ENCODE data around the gene ZNF594. TPM values are rescaled to one million over a fixed set of nuclear protein-coding genes. Genes with fewer than 3 reads are reported as not detected.
A peak's percentile ranks its signal among the peaks of the same experiment; 100 is the strongest.

The ZNF594 gene
- total and polyA plus RNA-seq, 10 of the 15 experiments (the other 5 are each of a cell fraction or from before 2014, with no cell fraction given) = 0.98 to 14.3 (median 11.1) TPM

DNA sequence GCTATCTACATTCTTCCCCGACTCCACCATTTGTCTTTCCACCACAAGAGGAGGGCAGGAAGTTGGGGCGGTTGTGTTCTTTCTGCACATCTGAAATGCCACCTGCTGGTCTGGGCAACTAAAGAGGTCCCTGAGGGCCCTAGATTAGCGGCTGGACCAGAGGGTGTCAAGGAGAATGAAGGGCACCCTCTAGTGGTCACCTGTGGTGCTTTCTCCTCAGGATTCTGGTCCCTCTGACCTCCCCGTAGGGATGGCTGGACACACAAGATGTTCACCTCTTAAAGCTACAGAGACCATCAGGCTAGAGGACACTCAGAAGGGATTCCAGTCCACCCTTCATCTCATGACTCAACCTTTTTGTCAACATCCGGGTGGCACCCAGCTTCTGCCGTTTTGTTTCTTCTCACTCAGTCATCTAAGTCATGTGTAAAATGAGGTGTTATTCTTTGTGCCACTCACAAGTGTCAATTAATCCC is 45.9 kb upstream of the ZNF594 start (continued):
- TF ChIP-seq, protein P1, sequence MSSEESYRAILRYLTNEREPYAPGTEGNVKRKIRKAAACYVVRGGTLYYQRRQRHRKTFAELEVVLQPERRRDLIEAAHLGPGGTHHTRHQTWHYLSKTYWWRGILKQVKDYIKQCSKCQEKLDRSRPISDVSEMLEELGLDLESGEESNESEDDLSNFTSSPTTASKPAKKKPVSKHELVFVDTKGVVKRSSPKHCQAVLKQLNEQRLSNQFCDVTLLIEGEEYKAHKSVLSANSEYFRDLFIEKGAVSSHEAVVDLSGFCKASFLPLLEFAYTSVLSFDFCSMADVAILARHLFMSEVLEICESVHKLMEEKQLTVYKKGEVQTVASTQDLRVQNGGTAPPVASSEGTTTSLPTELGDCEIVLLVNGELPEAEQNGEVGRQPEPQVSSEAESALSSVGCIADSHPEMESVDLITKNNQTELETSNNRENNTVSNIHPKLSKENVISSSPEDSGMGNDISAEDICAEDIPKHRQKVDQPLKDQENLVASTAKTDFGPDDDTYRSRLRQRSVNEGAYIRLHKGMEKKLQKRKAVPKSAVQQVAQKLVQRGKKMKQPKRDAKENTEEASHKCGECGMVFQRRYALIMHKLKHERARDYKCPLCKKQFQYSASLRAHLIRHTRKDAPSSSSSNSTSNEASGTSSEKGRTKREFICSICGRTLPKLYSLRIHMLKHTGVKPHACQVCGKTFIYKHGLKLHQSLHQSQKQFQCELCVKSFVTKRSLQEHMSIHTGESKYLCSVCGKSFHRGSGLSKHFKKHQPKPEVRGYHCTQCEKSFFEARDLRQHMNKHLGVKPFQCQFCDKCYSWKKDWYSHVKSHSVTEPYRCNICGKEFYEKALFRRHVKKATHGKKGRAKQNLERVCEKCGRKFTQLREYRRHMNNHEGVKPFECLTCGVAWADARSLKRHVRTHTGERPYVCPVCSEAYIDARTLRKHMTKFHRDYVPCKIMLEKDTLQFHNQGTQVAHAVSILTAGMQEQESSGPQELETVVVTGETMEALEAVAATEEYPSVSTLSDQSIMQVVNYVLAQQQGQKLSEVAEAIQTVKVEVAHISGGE (CRISPR knock-in tag; IDR thresholded peaks at IDR 0.05) = no peak; the same call in 1 of the 2 replicates
- TF ChIP-seq, protein P2, sequence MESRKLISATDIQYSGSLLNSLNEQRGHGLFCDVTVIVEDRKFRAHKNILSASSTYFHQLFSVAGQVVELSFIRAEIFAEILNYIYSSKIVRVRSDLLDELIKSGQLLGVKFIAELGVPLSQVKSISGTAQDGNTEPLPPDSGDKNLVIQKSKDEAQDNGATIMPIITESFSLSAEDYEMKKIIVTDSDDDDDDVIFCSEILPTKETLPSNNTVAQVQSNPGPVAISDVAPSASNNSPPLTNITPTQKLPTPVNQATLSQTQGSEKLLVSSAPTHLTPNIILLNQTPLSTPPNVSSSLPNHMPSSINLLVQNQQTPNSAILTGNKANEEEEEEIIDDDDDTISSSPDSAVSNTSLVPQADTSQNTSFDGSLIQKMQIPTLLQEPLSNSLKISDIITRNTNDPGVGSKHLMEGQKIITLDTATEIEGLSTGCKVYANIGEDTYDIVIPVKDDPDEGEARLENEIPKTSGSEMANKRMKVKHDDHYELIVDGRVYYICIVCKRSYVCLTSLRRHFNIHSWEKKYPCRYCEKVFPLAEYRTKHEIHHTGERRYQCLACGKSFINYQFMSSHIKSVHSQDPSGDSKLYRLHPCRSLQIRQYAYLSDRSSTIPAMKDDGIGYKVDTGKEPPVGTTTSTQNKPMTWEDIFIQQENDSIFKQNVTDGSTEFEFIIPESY (IDR thresholded peaks at IDR 0.05) = no peak
- TF ChIP-seq POLR2AphosphoS2 (IDR thresholded peaks at IDR 0.05; ENCODE audit: low read depth, low read length) (no peak), CTCF (IDR thresholded peaks at IDR 0.05 in 2 of 3, conservative IDR thresholded peaks at IDR 0.05 in 1 of 3; ENCODE audit: control insufficient read depth in 2 of 3, extremely low read depth in 1 of 3, insufficient read depth in 1 of 3, low read depth in 3 of 3, low read length in 3 of 3) (peak; percentile 83 to 95 (median 85)), RUNX3 (IDR thresholded peaks at IDR 0.05; ENCODE audit: low read length) (peak; percentile 83), TAF1 (IDR thresholded peaks at IDR 0.05; ENCODE audit: borderline replicate concordance, low read depth, low read length) (0 out of 2 replicates have a peak, but pooled peaks have one; percentile 24), ASH2L (IDR thresholded peaks at IDR 0.05; ENCODE audit: borderline replicate concordance, low read depth) (no peak), ZSCAN29 (IDR thresholded peaks at IDR 0.05) (no peak), TCF3 (IDR thresholded peaks at IDR 0.05; ENCODE audit: borderline replicate concordance, insufficient read depth, low read depth, low read length) (no peak), HDGF (IDR thresholded peaks at IDR 0.05) (no peak), EED (IDR thresholded peaks at IDR 0.05; ENCODE audit: low read depth) (peak; percentile 72)
- TF ChIP-seq, protein P3, sequence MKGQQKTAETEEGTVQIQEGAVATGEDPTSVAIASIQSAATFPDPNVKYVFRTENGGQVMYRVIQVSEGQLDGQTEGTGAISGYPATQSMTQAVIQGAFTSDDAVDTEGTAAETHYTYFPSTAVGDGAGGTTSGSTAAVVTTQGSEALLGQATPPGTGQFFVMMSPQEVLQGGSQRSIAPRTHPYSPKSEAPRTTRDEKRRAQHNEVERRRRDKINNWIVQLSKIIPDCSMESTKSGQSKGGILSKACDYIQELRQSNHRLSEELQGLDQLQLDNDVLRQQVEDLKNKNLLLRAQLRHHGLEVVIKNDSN (IDR thresholded peaks at IDR 0.05; ENCODE audit: borderline replicate concordance, extremely low read length, insufficient read depth, low read depth, low read length) = no peak
- TF ChIP-seq, protein P4, sequence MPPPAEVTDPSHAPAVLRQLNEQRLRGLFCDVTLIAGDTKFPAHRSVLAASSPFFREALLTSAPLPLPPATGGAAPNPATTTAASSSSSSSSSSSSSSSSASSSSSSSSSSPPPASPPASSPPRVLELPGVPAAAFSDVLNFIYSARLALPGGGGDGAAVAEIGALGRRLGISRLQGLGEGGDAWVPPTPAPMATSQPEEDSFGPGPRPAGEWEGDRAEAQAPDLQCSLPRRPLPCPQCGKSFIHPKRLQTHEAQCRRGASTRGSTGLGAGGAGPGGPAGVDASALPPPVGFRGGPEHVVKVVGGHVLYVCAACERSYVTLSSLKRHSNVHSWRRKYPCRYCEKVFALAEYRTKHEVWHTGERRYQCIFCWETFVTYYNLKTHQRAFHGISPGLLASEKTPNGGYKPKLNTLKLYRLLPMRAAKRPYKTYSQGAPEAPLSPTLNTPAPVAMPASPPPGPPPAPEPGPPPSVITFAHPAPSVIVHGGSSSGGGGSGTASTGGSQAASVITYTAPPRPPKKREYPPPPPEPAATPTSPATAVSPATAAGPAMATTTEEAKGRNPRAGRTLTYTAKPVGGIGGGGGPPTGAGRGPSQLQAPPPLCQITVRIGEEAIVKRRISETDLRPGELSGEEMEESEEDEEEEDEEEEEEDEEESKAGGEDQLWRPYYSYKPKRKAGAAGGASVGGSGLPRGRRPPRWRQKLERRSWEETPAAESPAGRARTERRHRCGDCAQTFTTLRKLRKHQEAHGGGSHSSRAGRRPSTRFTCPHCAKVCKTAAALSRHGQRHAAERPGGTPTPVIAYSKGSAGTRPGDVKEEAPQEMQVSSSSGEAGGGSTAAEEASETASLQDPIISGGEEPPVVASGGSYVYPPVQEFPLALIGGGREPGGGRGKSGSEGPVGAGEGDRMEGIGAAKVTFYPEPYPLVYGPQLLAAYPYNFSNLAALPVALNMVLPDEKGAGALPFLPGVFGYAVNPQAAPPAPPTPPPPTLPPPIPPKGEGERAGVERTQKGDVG (CRISPR knock-in tag; IDR thresholded peaks at IDR 0.05) = no peak
- TF ChIP-seq, protein P5, sequence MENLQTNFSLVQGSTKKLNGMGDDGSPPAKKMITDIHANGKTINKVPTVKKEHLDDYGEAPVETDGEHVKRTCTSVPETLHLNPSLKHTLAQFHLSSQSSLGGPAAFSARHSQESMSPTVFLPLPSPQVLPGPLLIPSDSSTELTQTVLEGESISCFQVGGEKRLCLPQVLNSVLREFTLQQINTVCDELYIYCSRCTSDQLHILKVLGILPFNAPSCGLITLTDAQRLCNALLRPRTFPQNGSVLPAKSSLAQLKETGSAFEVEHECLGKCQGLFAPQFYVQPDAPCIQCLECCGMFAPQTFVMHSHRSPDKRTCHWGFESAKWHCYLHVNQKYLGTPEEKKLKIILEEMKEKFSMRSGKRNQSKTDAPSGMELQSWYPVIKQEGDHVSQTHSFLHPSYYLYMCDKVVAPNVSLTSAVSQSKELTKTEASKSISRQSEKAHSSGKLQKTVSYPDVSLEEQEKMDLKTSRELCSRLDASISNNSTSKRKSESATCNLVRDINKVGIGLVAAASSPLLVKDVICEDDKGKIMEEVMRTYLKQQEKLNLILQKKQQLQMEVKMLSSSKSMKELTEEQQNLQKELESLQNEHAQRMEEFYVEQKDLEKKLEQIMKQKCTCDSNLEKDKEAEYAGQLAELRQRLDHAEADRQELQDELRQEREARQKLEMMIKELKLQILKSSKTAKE (IDR thresholded peaks at IDR 0.05; ENCODE audit: low read depth, poor library complexity, severe bottlenecking) = no peak

All from GM12878 (cell line).